Mammary epithelial cell (primary cell): ENCODE measurements around the gene MGST3.

Source experiments
- CTCF ChIP-seq, 2 donors: IDR thresholded peaks in 1 of 2; conservative IDR thresholded peaks in 1 of 2; 2 replicates each; pipeline ENCODE4 v1.5.1; 2011 to 2012; ENCODE audit warnings: inconsistent platforms in 2 of 2, low read length in 2 of 2, mild to moderate bottlenecking in 2 of 2, control low read depth in 1 of 2, low read depth in 1 of 2; ENCODE audit not compliant: insufficient read depth in 1 of 2; ENCODE audit errors: extremely low read depth in 1 of 2
- EZH2 ChIP-seq: IDR thresholded peaks from 2 replicates; pipeline ENCODE4 v1.6.1; 2012; ENCODE audit warnings: low read length, inconsistent platforms, borderline replicate concordance

- no peak for TF ChIP-seq CTCF (conservative IDR thresholded peaks at IDR 0.05 in 1 of 2, IDR thresholded peaks at IDR 0.05 in 1 of 2; ENCODE audit: extremely low read depth in 1 of 2, insufficient read depth in 1 of 2, low read depth in 1 of 2, low read length in 2 of 2)
- no peak for TF ChIP-seq EZH2
Observed at GRCh38 chr1:165624441-165624840, 6.6 kb upstream of the MGST3 start.
